Activated naive CD8-positive, alpha-beta T cell treated with anti-CD3 and anti-CD28 coated beads, Interleukin-2, amount 50 U/mL, for 16 hours (primary cell): ENCODE results near the gene DRAM1.
A peak's percentile ranks its signal among the peaks of the same experiment; 100 is the strongest.
"Not testable (repeated sequence)": the region's sequence is repeated elsewhere in the genome, so short reads cannot be mapped to it uniquely, and the experiment has no call there.

Experiments
- DNase-seq: peaks from one replicate; pipeline ENCODE4 v3.0.0-alpha.2; 2020; ENCODE audit warnings: low read depth, low spot score

The DRAM1 gene, protein sequence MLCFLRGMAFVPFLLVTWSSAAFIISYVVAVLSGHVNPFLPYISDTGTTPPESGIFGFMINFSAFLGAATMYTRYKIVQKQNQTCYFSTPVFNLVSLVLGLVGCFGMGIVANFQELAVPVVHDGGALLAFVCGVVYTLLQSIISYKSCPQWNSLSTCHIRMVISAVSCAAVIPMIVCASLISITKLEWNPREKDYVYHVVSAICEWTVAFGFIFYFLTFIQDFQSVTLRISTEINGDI

DNA sequence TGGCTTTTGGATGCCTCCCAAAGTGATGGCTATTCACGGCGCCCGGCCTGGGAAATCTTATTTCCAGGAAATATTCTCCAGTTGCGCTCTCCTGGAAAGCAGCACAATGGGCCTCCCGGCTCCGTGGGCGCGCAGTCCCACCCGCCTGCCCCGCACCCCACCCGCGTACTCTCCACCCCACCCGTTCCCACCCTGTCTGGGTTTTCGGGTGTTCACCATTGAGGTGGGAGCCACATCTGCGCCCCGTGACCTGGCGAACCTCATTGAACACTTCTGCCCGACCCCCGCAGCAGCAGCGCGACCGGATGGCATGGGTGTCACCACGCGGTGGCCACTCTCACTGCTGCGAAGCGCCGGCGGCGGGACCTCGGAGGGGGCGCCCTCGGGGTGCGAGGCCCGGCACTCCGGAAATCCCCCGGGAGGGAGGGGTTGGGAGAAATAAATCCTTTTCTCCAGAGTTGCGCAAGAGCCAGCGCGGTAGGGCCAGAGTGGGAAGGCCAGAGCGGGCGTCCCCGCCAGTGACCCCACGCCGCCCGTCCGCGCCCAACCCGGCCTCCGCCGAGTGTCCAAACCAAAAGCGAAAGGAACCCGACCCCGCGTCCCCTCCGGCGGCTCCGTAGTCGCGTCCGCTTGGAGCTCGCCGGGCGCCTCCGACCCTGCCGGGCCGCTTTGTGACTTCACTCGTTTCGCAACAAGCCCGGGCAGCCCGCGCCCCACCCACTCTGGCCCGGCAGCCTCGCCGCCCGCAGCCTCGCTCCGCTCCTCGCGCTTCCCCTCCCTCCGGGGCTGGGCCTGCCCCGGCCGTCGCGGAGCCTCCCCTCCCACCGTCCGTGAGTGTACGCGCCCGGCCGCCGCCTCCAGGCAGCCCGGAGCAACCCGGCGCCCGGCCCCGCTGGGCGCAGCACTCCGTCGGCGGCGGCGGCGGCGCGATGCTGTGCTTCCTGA is at the start of gene DRAM1:
DRAM1 (plus strand) TSS at position 720 of the 945 bp plus-strand sequence; CDS start at position 930, 210 bp downstream.
- peak; percentile 46 for DNase-seq

DNA sequence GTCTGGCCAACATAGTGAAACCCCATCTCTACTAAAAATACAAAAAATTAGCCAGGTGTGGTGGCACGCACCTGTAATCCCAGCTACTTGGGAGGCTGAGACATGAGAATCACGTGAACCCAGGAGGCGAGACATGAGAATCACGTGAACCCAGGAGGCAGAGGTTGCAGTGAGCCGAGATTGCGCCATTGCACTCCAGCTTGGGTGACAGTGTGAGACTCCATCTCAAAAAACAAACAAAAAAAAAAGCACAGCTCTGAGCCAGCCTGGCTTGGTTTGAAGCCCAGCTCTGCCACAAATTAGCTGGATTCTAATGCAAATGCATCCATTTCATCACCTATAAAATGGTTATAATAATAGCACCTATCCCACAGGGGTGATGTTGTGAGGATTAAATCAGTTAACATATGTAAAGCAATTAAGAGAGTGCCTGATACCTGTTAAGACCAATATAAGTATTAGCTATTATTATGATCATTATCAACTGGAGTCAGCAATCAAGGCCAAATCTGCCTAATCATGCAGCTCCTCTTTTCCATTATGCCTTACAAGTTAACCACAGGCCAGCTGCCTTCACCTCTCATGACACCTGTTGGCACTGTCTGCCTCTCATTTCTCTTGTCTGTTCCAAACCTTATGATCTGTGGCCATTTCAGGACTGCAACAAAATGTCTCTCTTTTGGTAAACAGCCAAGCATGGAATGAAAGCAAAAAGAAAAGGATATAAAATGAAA is 48.8 kb upstream of the DRAM1 start:
- no peak for DNase-seq

- DNase-seq = no peak
These were observed 47.6 kb upstream of the DRAM1 start for GRCh38 chr12:101829639-101830366.

- DNase-seq = peak; percentile 90
These were observed 46.7 kb upstream of the DRAM1 start, which contains the start of gene GNPTAB for GRCh38 chr12:101830367-101831325. GNPTAB (minus strand) TSS chr12:101830959; CDS start chr12:101830675, 284 bp downstream.

- DNase-seq = no peak
These were observed 45.4 kb upstream of the DRAM1 start for GRCh38 chr12:101832030-101832429.

- DNase-seq = no peak
These were observed 38.6 kb upstream of the DRAM1 start for GRCh38 chr12:101838628-101839323.

- DNase-seq = peak; percentile 51
These were observed 37.8 kb upstream of the DRAM1 start for GRCh38 chr12:101839324-101840283.

DNA sequence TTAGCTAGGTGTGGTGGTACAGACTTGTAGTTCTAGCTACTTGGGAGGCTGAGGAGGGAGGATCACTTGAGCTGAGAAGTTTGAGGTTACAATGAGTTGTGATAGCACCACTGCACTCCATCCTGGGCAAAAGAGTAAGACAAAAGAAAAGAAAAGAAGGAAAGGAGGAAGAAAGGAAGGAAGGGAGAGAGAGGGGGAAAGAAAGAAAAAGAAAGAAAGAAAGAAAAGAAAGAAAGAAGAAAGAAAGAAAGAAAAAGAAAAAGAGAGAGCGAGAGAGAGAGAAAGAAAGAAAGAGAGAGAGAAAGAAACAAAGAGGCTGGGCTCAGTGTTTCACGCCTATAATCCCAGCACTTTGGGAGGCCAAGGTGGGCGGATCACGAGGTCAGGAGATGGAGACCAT is 36.3 kb upstream of the DRAM1 start:
- DNase-seq = no peak

DNA sequence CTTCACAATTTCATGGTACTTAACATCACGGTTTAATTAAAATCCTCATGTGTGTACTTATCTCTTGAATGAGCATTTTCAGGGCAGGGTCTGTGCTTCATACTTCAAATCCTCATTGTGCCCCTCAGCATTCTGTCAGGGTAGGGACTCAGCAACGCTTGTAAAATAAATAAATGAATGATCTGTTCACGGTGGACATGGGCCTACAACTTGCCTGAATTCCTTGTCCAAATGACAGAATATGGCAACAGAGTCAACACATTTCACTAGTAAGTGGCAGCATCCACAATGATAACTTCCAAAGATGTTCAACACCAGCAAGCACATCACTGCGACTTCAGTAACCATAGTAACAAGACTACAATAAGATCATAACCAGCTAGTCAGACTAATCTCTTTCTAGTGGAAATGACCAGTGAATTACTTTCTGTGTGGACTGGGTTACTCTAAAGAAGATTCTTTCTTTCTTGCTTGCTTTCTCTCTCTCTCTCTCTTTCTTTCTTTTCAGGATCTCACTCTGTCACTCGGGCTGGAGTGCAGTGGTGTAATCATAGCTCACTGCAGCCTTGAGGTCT is 32.2 kb upstream of the DRAM1 start:
- DNase-seq = no peak

DNA sequence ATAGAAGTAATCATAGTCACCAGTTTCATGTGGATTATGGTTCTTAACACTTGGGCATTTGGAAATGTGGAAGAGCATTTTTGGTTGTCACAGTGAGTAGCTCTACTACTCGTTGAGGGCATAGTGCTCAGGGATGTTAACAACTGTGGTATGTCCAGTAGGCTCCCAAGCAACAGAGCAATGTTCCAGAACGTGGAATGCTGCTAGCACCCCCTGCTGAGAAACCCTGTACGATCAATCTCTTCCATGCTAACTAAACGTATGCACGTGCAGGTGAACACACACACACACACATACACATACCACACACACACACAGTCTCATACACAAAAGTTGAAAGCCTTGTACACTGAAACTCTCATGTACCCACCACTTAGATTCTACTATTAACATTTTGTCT is 30.1 kb upstream of the DRAM1 start:
- no peak for DNase-seq

GRCh38 chr12:101850199-101850598 is 27.2 kb upstream of the DRAM1 start:
- no peak for DNase-seq

- no peak for DNase-seq
These were observed 24.4 kb upstream of the DRAM1 start for GRCh38 chr12:101852998-101853397.

GRCh38 chr12:101854747-101855146 is 22.6 kb upstream of the DRAM1 start:
- DNase-seq = no peak

GRCh38 chr12:101855364-101855884 is 22.0 kb upstream of the DRAM1 start:
- no peak for DNase-seq

GRCh38 chr12:101855976-101856375 is 21.4 kb upstream of the DRAM1 start:
- DNase-seq = no peak

DNA sequence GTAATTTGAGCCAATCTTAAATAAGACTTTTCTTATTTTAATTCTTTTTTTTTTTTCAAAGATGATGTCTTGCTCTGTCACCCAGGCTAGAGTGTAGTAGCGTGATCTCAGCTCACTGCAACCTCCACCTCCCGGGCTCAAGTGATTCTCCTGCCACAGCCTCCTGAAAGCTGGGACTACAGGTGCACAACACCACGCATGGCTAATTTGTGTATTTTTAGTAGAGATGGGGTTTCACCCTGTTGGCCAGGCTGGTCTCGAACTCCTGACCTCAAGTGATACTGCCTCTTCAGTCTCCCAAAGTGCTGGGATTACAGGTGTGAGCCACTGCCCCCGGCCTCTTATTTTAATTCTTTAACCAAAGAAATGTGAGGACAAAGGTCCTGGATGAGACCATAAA is 20.8 kb upstream of the DRAM1 start:
- DNase-seq = not testable (repeated sequence)

- DNase-seq = no peak
These were observed 20.3 kb upstream of the DRAM1 start for GRCh38 chr12:101857043-101857558.

GRCh38 chr12:101858361-101858760 is 19.0 kb upstream of the DRAM1 start:
- DNase-seq = no peak
